ENCODE results near the gene INO80.
A peak's percentile ranks its signal among the peaks of the same experiment; 100 is the strongest.

INO80 gene

GRCh38 chr15:41039121-41039520 is 77.0 kb downstream of the INO80 start:
- H3K9me3 Mint-ChIP-seq = no peaks in the 10 kb centered on the region
- H3K4me3 Mint-ChIP-seq = no peak overlapping the region
- H3K36me3 Mint-ChIP-seq = peaks cover 61% of the 10 kb centered on the region
- no peaks in the 10 kb centered on the region for H3K27me3 Mint-ChIP-seq
- H3K27ac Mint-ChIP-seq = no peak overlapping the region
- no peaks in the 10 kb centered on the region for H3K4me1 Mint-ChIP-seq
- no peak for ATAC-seq

- no peak for ATAC-seq
- Mint-ChIP-seq H3K4me1 (peaks cover 6% of the 10 kb centered on the region), H3K36me3 (peaks cover 33% of the 10 kb centered on the region), H3K27me3 (no peaks in the 10 kb centered on the region), H3K27ac (peak overlapping the region; percentile 53), H3K4me3 (no peak overlapping the region), H3K9me3 (no peaks in the 10 kb centered on the region)
Observed at GRCh38 chr15:41032079-41032328, 84.1 kb downstream of the INO80 start.

GRCh38 chr15:41031232-41032078 is 84.6 kb downstream of the INO80 start:
- Mint-ChIP-seq H3K9me3 (no peaks in the 10 kb centered on the region), H3K27ac (peak overlapping the region; percentile 53), H3K36me3 (peaks cover 39% of the 10 kb centered on the region), H3K4me1 (peaks cover 6% of the 10 kb centered on the region), H3K27me3 (no peaks in the 10 kb centered on the region), H3K4me3 (no peak overlapping the region)
- no peak for ATAC-seq

GRCh38 chr15:41028853-41029252 is 87.2 kb downstream of the INO80 start:
- peaks cover 54% of the 10 kb centered on the region for H3K36me3 Mint-ChIP-seq
- H3K9me3 Mint-ChIP-seq = no peaks in the 10 kb centered on the region
- H3K27me3 Mint-ChIP-seq = no peaks in the 10 kb centered on the region
- peaks cover 6% of the 10 kb centered on the region for H3K4me1 Mint-ChIP-seq
- ATAC-seq = no peak
- no peak overlapping the region for H3K4me3 Mint-ChIP-seq
- H3K27ac Mint-ChIP-seq = no peak overlapping the region

GRCh38 chr15:41025393-41025792 is 90.7 kb downstream of the INO80 start:
- Mint-ChIP-seq H3K27me3 (no peaks in the 10 kb centered on the region), H3K36me3 (peaks cover 50% of the 10 kb centered on the region), H3K9me3 (no peaks in the 10 kb centered on the region), H3K27ac (peak overlapping the region; percentile 22), H3K4me3 (no peak overlapping the region), H3K4me1 (no peaks in the 10 kb centered on the region)
- no peak for ATAC-seq

- no peaks in the 10 kb centered on the region for H3K9me3 Mint-ChIP-seq
- H3K27ac Mint-ChIP-seq = no peak overlapping the region
- ATAC-seq = no peak
- H3K36me3 Mint-ChIP-seq = peaks cover 51% of the 10 kb centered on the region
- no peaks in the 10 kb centered on the region for H3K27me3 Mint-ChIP-seq
- H3K4me3 Mint-ChIP-seq = no peak overlapping the region
- H3K4me1 Mint-ChIP-seq = no peaks in the 10 kb centered on the region
Observed at GRCh38 chr15:41024885-41025284, 91.2 kb downstream of the INO80 start.

- ATAC-seq = no peak
- H3K9me3 Mint-ChIP-seq = no peaks in the 10 kb centered on the region
Observed at GRCh38 chr15:41024131-41024530, 91.9 kb downstream of the INO80 start.

GRCh38 chr15:41022487-41023090 is 93.5 kb downstream of the INO80 start:
- peak; percentile 41 for ATAC-seq
- Mint-ChIP-seq H3K36me3 (peaks cover 52% of the 10 kb centered on the region), H3K27ac (no peak overlapping the region), H3K27me3 (no peaks in the 10 kb centered on the region), H3K4me3 (no peak overlapping the region), H3K9me3 (no peaks in the 10 kb centered on the region), H3K4me1 (no peaks in the 10 kb centered on the region)

More at GRCh38 chr15:41024131-41024530, 91.9 kb downstream of the INO80 start:
- Mint-ChIP-seq H3K4me1 (no peaks in the 10 kb centered on the region), H3K27me3 (no peaks in the 10 kb centered on the region), H3K27ac (no peak overlapping the region), H3K4me3 (no peak overlapping the region), H3K36me3 (peaks cover 45% of the 10 kb centered on the region)

GRCh38 chr15:41020829-41021228 is 95.3 kb downstream of the INO80 start:
- Mint-ChIP-seq H3K4me3 (no peak overlapping the region), H3K4me1 (no peaks in the 10 kb centered on the region), H3K27ac (no peak overlapping the region), H3K27me3 (no peaks in the 10 kb centered on the region), H3K36me3 (peaks cover 52% of the 10 kb centered on the region), H3K9me3 (no peaks in the 10 kb centered on the region)
- no peak for ATAC-seq

- Mint-ChIP-seq H3K36me3 (peaks cover 50% of the 10 kb centered on the region), H3K4me1 (no peaks in the 10 kb centered on the region), H3K27me3 (no peaks in the 10 kb centered on the region)
Observed at GRCh38 chr15:41020311-41020710, 95.8 kb downstream of the INO80 start.

GRCh38 chr15:41019174-41019573 is 96.9 kb downstream of the INO80 start:
- Mint-ChIP-seq H3K4me1 (peaks cover 11% of the 10 kb centered on the region), H3K36me3 (peaks cover 52% of the 10 kb centered on the region), H3K27me3 (no peaks in the 10 kb centered on the region), H3K9me3 (no peaks in the 10 kb centered on the region), H3K4me3 (no peak overlapping the region), H3K27ac (no peak overlapping the region)
- no peak for ATAC-seq

More at GRCh38 chr15:41020311-41020710, 95.8 kb downstream of the INO80 start:
- no peak overlapping the region for H3K27ac Mint-ChIP-seq
- H3K9me3 Mint-ChIP-seq = no peaks in the 10 kb centered on the region
- ATAC-seq = no peak
- H3K4me3 Mint-ChIP-seq = no peak overlapping the region

GRCh38 chr15:41018534-41018933 is 97.5 kb downstream of the INO80 start:
- no peak for ATAC-seq
- H3K27ac Mint-ChIP-seq = no peak overlapping the region

GRCh38 chr15:41017066-41017735 is 98.9 kb downstream of the INO80 start:
- Mint-ChIP-seq H3K4me1 (peaks cover 16% of the 10 kb centered on the region), H3K4me3 (no peak overlapping the region), H3K27me3 (no peaks in the 10 kb centered on the region), H3K27ac (peak overlapping the region; percentile 1), H3K36me3 (peaks cover 63% of the 10 kb centered on the region), H3K9me3 (no peaks in the 10 kb centered on the region)
- ATAC-seq = no peak

More at GRCh38 chr15:41018534-41018933, 97.5 kb downstream of the INO80 start:
- peaks cover 56% of the 10 kb centered on the region for H3K36me3 Mint-ChIP-seq
- H3K9me3 Mint-ChIP-seq = no peaks in the 10 kb centered on the region
- H3K27me3 Mint-ChIP-seq = no peaks in the 10 kb centered on the region
- no peak overlapping the region for H3K4me3 Mint-ChIP-seq
- peaks cover 16% of the 10 kb centered on the region for H3K4me1 Mint-ChIP-seq

- Mint-ChIP-seq H3K36me3 (peaks cover 58% of the 10 kb centered on the region), H3K4me1 (peaks cover 16% of the 10 kb centered on the region), H3K27me3 (no peaks in the 10 kb centered on the region), H3K4me3 (no peak overlapping the region), H3K9me3 (no peaks in the 10 kb centered on the region), H3K27ac (no peak overlapping the region)
- ATAC-seq = no peak
Observed at GRCh38 chr15:41013691-41014414, 102.2 kb downstream of the INO80 start.
